ENCODE data around the gene IL16.

Gene IL16

GRCh38 chr15:81175496-81175895 is 21.2 kb upstream of the IL16 start:
- TF ChIP-seq YY1 (IDR thresholded peaks at IDR 0.05; ENCODE audit: low read depth) (no peak), ZBTB7A (IDR thresholded peaks at IDR 0.05; ENCODE audit: low read depth) (no peak), TEAD4 (IDR thresholded peaks at IDR 0.05) (no peak), CEBPB (IDR thresholded peaks at IDR 0.05) (no peak), USF1 (IDR thresholded peaks at IDR 0.05) (no peak)

- TF ChIP-seq EP300 (IDR thresholded peaks at IDR 0.05; ENCODE audit: borderline replicate concordance) (no peak), CREB1 (IDR thresholded peaks at IDR 0.05; ENCODE audit: low read depth) (no peak), USF1 (IDR thresholded peaks at IDR 0.05) (no peak), MAX (IDR thresholded peaks at IDR 0.05) (no peak), YY1 (IDR thresholded peaks at IDR 0.05; ENCODE audit: low read depth) (no peak), REST (IDR thresholded peaks at IDR 0.05; ENCODE audit: low read depth) (no peak), TCF12 (IDR thresholded peaks at IDR 0.05; ENCODE audit: low read depth) (no peak)
Measured at GRCh38 chr15:81176291-81176893, 20.3 kb upstream of the IL16 start.

GRCh38 chr15:81178365-81178764 is 18.3 kb upstream of the IL16 start:
- no peak for TF ChIP-seq NFIC (IDR thresholded peaks at IDR 0.05)
- TF ChIP-seq REST (IDR thresholded peaks at IDR 0.05; ENCODE audit: low read depth), result no peak
- no peak for TF ChIP-seq ZBTB7A (IDR thresholded peaks at IDR 0.05; ENCODE audit: low read depth)
- no peak for TF ChIP-seq TCF12 (IDR thresholded peaks at IDR 0.05; ENCODE audit: low read depth)
- TF ChIP-seq FOXM1 (IDR thresholded peaks at IDR 0.05; ENCODE audit: borderline replicate concordance, low read depth), result no peak
- no peak for TF ChIP-seq RAD21 (IDR thresholded peaks at IDR 0.05; ENCODE audit: low read depth)
- TF ChIP-seq CREB1 (IDR thresholded peaks at IDR 0.05; ENCODE audit: low read depth), result no peak
- TF ChIP-seq TEAD4 (IDR thresholded peaks at IDR 0.05), result no peak
- TF ChIP-seq YY1 (IDR thresholded peaks at IDR 0.05; ENCODE audit: low read depth), result no peak
- TF ChIP-seq EGR1 (IDR thresholded peaks at IDR 0.05), result no peak
- TF ChIP-seq MAX (IDR thresholded peaks at IDR 0.05), result no peak
- TF ChIP-seq CEBPB (IDR thresholded peaks at IDR 0.05), result no peak
- TF ChIP-seq USF1 (IDR thresholded peaks at IDR 0.05), result no peak
- TF ChIP-seq TAF1 (IDR thresholded peaks at IDR 0.05; ENCODE audit: low read depth), result no peak
- no peak for TF ChIP-seq EP300 (IDR thresholded peaks at IDR 0.05; ENCODE audit: borderline replicate concordance)

- TF ChIP-seq REST (IDR thresholded peaks at IDR 0.05; ENCODE audit: low read depth) (peak; percentile 68), FOXM1 (IDR thresholded peaks at IDR 0.05; ENCODE audit: borderline replicate concordance, low read depth) (no peak), EGR1 (IDR thresholded peaks at IDR 0.05) (no peak), NFIC (IDR thresholded peaks at IDR 0.05) (no peak), RAD21 (IDR thresholded peaks at IDR 0.05; ENCODE audit: low read depth) (no peak), MAX (IDR thresholded peaks at IDR 0.05) (no peak)
Measured at GRCh38 chr15:81181220-81181619, 15.5 kb upstream of the IL16 start.
